PC-9 (cell line): ENCODE data around the gene CASP10. TPM values are rescaled to one million over a fixed set of nuclear protein-coding genes. Genes with fewer than 3 reads are reported as not detected.

Experiments
- BruUV-seq: library from RNA; stranded (reverse); fragments of 400-500 nt; replicated peaks from 2 replicates; lab custom pipeline; 2021; lab: Mats Ljungman, UMichigan
- CTCF ChIA-PET: fragments of 300-600 bp; sonication (Branson Sonifier 250); formaldehyde crosslinking; loops from one replicate; lab custom pipeline; 2022; ENCODE audit warnings: antibody characterized with exemption; lab: Charles Lee
- POLR2A ChIA-PET: fragments of 300-600 bp; sonication (Branson Sonifier 250); formaldehyde crosslinking; loops from one replicate; lab custom pipeline; 2022; ENCODE audit warnings: antibody characterized with exemption; ENCODE audit not compliant: unreplicated experiment; lab: Charles Lee
- DNase-seq, 2 experiments: peaks; one replicate each; pipeline versions ENCODE4 v3.0.0 to v3.0.0-alpha.2; 2015 to 2022; ENCODE audit warnings: mixed read lengths in 1 of 2
- H2AFZ ChIP-seq: fragments of 200-600 bp; sonication (generic); 2 replicates; pipeline ENCODE4 v1.8.1; 2017; ENCODE audit warnings: antibody characterized with exemption
- H3F3A ChIP-seq: fragments of 200-600 bp; sonication (generic); 2 replicates; pipeline ENCODE4 v1.8.1; 2017; ENCODE audit warnings: antibody characterized with exemption, mild to moderate bottlenecking, low read depth; ENCODE audit not compliant: insufficient read depth
- H3K27ac ChIP-seq: fragments of 200-600 bp; sonication (generic); 2 replicates; pipeline ENCODE4 v1.6.1; 2016; ENCODE audit warnings: mixed run types
- H3K27me3 ChIP-seq: fragments of 200-600 bp; sonication (generic); 2 replicates; pipeline ENCODE4 v1.6.1; 2016; ENCODE audit warnings: low read depth, mixed run types; ENCODE audit not compliant: insufficient read depth
- H3K36me3 ChIP-seq: fragments of 200-600 bp; sonication (generic); 2 replicates; pipeline ENCODE4 v1.6.1; 2016; ENCODE audit warnings: low read depth, mixed run types
- H3K4me1 ChIP-seq: fragments of 200-600 bp; sonication (generic); replicated peaks from 2 replicates; pipeline ENCODE4 v1.6.1; 2016; ENCODE audit warnings: mixed run types; ENCODE audit not compliant: insufficient read depth
- H3K4me2 ChIP-seq: fragments of 200-600 bp; sonication (generic); 2 replicates; pipeline ENCODE4 v1.6.1; 2017; ENCODE audit warnings: mixed run types
- H3K4me3 ChIP-seq: fragments of 200-600 bp; sonication (generic); 2 replicates; pipeline ENCODE4 v1.6.1; 2016; ENCODE audit warnings: mixed run types
- H3K79me2 ChIP-seq: fragments of 200-600 bp; sonication (generic); 2 replicates; pipeline ENCODE4 v1.6.1; 2017; ENCODE audit warnings: low read depth, mixed run types
- H3K9me2 ChIP-seq: fragments of 200-600 bp; sonication (generic); 2 replicates; pipeline ENCODE4 v1.8.1; 2017; ENCODE audit warnings: mild to moderate bottlenecking; ENCODE audit not compliant: insufficient read depth
- H3K9me3 ChIP-seq: fragments of 200-600 bp; sonication (generic); 2 replicates; pipeline ENCODE4 v1.8.1; 2016; ENCODE audit warnings: low read depth; ENCODE audit not compliant: insufficient read depth
- H4K20me1 ChIP-seq: fragments of 200-600 bp; sonication (generic); 2 replicates; pipeline ENCODE4 v1.8.1; 2017; ENCODE audit not compliant: insufficient read depth
- EZH2 ChIP-seq: fragments of 200-600 bp; sonication (generic); IDR thresholded peaks from 2 replicates; pipeline ENCODE4 v1.8.0; 2017; ENCODE audit warnings: antibody characterized with exemption, low read depth
- intact Hi-C: fragments of 100-400 bp; cut with micrococcal nuclease; formaldehyde crosslinking; loops from one replicate; pipeline ENCODE4 v1.10.0; 2022; ENCODE audit not compliant: unreplicated experiment
- total RNA-seq: library from RNA; stranded (reverse); gene quantifications from 2 replicates; pipeline ENCODE4 v1.2.3, GENCODE V29; 2021
- TF ChIP-seq, protein P1 (sequence below): fragments of 200-600 bp; sonication (generic); conservative IDR thresholded peaks from 2 replicates; pipeline ENCODE4 v1.6.1; 2017; ENCODE audit warnings: mixed run types, antibody characterized with exemption, mild to moderate bottlenecking, moderate library complexity

The CASP10 gene
- total RNA-seq, 1 experiment from 2014 or later = 15.2 TPM

DNA sequence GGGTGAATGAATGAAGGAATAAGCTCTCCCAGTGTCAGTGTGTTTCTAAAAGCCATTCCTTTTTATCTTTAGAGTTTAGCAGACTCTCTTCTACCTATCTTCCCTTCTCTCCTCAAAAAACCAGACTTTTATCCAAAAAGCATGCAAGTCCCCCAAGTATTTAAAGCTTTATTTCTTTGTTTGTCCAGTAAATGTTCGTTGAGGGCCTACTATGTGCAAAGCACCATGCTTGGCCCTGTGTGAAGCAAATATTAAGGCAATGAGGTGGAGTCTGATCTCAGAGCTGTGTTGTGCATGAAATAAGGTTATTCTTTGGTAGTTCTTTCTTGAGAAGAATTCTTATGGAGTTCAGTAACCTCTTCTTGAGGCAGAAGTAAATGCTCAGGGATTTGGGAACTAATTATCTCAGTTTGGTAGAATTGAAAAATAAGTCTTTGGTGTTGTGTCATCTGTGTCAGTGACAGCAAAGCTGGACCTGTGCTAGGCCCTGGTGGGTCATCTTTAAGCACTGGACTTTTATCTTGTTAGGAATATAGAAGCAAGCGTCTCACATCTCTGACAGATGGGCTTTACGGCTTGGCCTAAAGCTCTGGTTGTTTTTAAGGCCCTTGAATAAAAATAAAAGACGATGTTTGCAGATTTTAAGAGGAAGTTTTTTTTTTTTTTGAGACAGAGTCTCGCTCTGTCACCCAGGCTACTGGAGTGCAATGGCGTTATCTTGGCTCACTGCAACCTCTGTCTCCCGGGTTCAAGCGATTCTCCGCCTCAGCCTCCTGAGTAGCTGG lies 28.1 kb upstream of the CASP10 start:
- H3K27me3 ChIP-seq = no peaks in the 10 kb centered on the region
- no peak for DNase-seq
- H3K27ac ChIP-seq = no peak overlapping the region
- peaks cover 27% of the 10 kb centered on the region for H3F3A ChIP-seq
- no TSS peak for BruUV-seq
- peaks cover 17% of the 10 kb centered on the region for H3K36me3 ChIP-seq
- no peak overlapping the region for H3K4me3 ChIP-seq
- no peak overlapping the region for H2AFZ ChIP-seq
- H3K4me2 ChIP-seq = no peak overlapping the region
- ChIA-PET CTCF (interaction anchor here (0.6 to 0.7 kb wide), 2 partner anchors 106 to 143 kb away, joined by 3 to 7 read pairs; no protein-coding TSS in a partner anchor), POLR2A (no interaction called here)
- no peaks in the 10 kb centered on the region for H4K20me1 ChIP-seq
- H3K9me2 ChIP-seq = no peaks in the 10 kb centered on the region
- peaks cover 12% of the 10 kb centered on the region for H3K79me2 ChIP-seq
- peaks cover 26% of the 10 kb centered on the region for H3K4me1 ChIP-seq
- no peak for TF ChIP-seq EZH2
- TF ChIP-seq, protein P1, sequence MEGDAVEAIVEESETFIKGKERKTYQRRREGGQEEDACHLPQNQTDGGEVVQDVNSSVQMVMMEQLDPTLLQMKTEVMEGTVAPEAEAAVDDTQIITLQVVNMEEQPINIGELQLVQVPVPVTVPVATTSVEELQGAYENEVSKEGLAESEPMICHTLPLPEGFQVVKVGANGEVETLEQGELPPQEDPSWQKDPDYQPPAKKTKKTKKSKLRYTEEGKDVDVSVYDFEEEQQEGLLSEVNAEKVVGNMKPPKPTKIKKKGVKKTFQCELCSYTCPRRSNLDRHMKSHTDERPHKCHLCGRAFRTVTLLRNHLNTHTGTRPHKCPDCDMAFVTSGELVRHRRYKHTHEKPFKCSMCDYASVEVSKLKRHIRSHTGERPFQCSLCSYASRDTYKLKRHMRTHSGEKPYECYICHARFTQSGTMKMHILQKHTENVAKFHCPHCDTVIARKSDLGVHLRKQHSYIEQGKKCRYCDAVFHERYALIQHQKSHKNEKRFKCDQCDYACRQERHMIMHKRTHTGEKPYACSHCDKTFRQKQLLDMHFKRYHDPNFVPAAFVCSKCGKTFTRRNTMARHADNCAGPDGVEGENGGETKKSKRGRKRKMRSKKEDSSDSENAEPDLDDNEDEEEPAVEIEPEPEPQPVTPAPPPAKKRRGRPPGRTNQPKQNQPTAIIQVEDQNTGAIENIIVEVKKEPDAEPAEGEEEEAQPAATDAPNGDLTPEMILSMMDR = no peak
- H3K9me3 ChIP-seq = no peaks in the 10 kb centered on the region
- intact Hi-C loops = loop anchor here (10.0 kb wide), 1 partner anchor 190 kb away; the partner anchor contains the start of gene ORC2

DNA sequence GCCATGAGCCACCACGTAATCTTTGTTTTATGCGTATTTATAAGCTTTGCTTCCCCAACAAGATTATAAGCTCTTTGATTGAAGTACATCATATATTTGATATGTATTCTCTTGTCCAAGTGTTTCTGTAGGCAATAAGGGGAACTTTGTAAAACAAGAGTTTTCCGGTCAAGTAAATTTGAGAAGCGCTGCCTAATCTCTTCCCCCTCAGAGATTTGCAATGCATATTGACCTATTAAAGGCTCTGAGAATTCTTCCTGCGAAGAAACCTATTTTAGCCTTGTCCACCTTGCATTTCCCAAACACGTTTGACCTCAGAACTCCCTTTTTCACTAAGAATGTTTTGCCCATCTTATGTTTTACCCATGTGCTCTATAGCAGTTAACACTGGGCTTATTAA lies 26.9 kb upstream of the CASP10 start:
- Histone ChIP-seq H2AFZ (no peak overlapping the region), H3K27me3 (no peaks in the 10 kb centered on the region), H4K20me1 (no peaks in the 10 kb centered on the region), H3K9me2 (no peaks in the 10 kb centered on the region), H3F3A (peaks cover 14% of the 10 kb centered on the region), H3K4me1 (peaks cover 14% of the 10 kb centered on the region), H3K4me2 (no peak overlapping the region), H3K27ac (no peak overlapping the region), H3K36me3 (peaks cover 17% of the 10 kb centered on the region), H3K4me3 (no peak overlapping the region), H3K9me3 (no peaks in the 10 kb centered on the region), H3K79me2 (peaks cover 12% of the 10 kb centered on the region)
- BruUV-seq = no TSS peak
- DNase-seq = no peak
- ChIA-PET CTCF (no interaction called here), POLR2A (no interaction called here)
- intact Hi-C loops = loop anchor here (10.0 kb wide), 1 partner anchor 191 kb away; the partner anchor contains the start of gene ORC2
- TF ChIP-seq EZH2 = no peak
- TF ChIP-seq, protein P1 = no peak

DNA sequence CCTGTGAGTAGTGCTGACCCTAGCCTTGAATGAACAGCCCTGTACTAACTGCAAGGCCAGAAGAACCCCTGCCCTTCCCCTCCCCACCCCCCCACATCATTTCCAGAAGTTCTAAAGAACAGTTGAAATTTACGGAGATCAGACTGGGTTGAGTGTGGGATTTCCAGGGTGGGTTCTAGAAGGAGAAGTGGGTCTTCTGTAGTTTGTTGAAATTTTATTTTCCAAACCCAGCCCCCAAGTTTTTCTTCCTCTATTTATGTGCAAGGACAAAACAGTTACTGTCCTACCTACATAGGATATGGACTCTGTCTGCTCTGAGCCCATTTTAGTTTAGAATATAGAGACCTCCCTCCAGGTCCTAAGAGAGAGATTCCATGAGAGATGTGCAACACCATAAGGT lies 26.3 kb upstream of the CASP10 start:
- POLR2A ChIA-PET = no interaction called here
- intact Hi-C loops = loop anchor here (10.0 kb wide), 1 partner anchor 192 kb away; the partner anchor contains the start of gene ORC2
- CTCF ChIA-PET = no interaction called here
- peaks cover 17% of the 10 kb centered on the region for H3K36me3 ChIP-seq
- peaks cover 12% of the 10 kb centered on the region for H3K79me2 ChIP-seq
- BruUV-seq = no TSS peak
- H3K4me2 ChIP-seq = no peak overlapping the region
- TF ChIP-seq EZH2 = no peak
- TF ChIP-seq, protein P1 = no peak
- H3F3A ChIP-seq = peaks cover 8% of the 10 kb centered on the region
- H3K27ac ChIP-seq = no peak overlapping the region
- H3K4me1 ChIP-seq = peaks cover 8% of the 10 kb centered on the region
- no peaks in the 10 kb centered on the region for H3K9me2 ChIP-seq
- H2AFZ ChIP-seq = no peak overlapping the region
- H4K20me1 ChIP-seq = no peaks in the 10 kb centered on the region
- H3K4me3 ChIP-seq = no peak overlapping the region
- no peaks in the 10 kb centered on the region for H3K9me3 ChIP-seq
- no peaks in the 10 kb centered on the region for H3K27me3 ChIP-seq
- DNase-seq = no peak
